Measurements from ENCODE around the gene ZFHX2.
A peak's percentile ranks its signal among the peaks of the same experiment; 100 is the strongest.
"Not testable (repeated sequence)": the region's sequence is repeated elsewhere in the genome, so short reads cannot be mapped to it uniquely, and the experiment has no call there.

ZFHX2 gene

DNA sequence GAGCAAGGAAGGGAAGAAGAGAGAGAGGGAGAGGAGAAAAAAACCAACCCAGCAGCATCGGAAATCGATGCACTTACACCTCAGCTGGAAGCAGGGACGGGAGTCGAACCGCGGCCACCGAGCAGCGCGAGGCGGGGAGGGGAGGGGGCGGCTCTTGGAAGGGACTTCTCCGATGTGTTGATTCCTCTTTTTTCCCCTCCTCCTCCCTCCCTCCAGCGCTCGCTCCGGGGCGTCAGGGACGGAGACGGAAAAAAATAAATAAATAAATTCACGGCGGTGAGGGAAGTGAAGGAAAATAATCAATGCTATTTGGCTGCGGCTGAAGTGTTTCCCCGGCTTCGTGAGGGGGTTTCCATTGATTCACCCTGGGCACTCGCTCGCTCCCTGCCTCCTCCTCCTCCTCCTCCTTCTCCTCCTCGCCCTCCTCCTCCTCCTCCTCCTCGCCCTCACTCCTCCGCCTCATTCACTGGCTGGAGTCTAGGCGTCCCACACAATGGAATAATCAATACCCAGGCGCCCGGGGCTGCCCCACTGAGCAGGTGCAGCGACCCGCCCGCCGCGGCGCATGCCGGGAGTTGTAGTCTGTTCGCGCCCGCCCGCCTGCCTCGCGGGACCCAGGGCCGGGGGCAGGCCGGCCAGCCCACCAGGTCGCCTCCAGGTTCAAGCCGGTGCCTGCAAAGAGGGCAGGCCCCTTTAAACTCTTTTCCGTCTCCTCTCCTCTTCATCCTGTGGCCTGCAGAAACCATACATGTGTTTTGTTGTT, at the start of gene ZFHX2:
ZFHX2 (minus strand) TSS at position 500 of the 763 bp plus-strand sequence. CDS start 16,440 bp downstream, outside the sequence.
- peak; percentile 88 for DNase-seq

DNA sequence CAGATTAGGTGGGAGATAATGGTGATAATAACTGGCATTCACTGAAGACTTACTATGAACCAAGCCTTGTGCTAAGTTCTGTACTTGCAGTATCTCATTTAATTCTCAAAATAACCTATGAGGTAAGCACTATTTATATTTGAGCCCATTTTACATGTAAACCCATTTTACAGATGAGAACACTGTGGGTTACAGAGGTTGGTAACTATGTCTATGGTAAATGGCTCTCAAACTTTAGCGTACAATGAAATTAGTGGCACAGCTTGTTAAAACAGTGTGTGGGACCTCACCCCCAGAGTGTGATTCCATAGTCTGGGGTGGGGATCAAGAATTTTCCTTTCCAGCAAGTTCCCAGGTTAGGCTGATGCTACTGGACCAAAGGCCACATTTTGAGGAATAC, 49.2 kb upstream of the ZFHX2 start:
- no peak for DNase-seq

DNA sequence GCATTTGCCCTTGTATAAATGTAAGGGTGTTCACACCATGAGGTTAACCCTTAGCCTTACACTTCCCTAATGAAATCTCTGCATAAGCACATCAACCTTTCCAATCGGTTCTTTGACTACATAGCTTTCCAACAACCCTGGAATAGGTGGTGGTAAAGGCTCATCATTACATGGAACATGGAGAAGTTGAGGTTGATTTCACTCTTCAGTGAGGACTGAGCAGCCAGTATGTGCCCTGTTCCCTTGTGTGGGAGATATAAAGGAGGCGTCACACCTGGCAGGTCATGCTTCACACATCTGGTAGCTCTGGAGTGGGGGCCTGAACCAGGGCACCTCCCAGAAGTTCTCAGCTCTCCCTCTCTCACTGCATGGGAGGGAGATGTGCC, 48.8 kb upstream of the ZFHX2 start:
- no peak for DNase-seq

DNA sequence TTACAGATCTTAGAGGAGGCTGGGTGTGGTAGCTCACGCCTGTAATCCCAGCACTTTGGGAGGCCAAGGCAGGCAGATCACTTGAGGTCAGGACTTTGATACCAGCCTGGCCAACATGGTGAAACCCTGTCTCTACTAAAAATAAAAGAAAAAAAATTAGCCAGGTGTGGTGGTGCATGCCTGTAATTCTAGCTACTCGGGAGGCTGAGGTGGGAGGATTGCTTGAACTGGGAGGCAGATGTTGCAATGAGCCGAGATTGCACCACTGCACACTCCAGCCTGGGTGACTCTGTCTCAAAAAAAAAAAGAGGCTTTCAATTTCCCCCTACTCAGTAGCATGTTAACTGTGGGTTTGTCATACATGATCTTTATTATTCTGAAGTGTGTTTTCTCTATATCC, 42.6 kb upstream of the ZFHX2 start:
- not testable (repeated sequence) for DNase-seq

DNA sequence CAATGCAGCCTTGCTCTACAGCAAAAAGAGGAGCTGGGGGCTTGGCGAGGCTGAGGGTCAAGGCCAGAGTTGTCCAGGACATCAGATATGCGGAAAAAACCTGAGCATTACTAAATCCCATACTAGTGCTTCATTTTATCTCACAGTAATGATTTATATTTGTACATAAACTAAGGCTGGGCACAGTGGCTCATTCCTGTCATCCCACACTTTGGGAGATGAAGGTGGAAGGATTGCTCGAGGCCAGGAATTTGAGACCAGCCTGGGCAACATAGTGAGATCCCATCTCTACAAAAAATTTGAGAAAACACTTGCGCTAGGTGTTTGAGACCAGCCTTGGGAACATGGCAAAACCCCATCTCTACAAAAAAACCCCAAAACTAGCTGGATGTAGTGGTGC, 38.6 kb upstream of the ZFHX2 start:
- no peak for DNase-seq

DNA sequence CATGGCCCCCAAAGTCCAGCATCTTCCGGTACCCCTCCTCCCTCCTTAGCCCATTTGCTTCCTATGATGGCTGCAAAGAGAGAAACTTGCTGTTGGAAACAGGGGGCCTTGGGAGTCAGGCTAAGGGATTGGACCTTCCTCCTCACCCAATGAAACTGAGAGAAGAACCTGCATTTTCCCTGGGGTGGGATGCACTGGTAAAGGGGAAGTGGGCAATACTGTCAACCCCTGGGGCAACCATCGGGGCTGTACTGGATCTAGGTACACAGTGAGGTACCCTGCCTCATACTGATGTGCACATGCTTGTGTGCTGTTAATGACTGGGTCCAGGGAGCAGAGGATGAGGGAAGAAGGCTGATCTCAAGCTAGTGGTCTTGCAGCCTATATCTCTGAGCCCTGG, 38.0 kb upstream of the ZFHX2 start:
- DNase-seq: no peak

DNA sequence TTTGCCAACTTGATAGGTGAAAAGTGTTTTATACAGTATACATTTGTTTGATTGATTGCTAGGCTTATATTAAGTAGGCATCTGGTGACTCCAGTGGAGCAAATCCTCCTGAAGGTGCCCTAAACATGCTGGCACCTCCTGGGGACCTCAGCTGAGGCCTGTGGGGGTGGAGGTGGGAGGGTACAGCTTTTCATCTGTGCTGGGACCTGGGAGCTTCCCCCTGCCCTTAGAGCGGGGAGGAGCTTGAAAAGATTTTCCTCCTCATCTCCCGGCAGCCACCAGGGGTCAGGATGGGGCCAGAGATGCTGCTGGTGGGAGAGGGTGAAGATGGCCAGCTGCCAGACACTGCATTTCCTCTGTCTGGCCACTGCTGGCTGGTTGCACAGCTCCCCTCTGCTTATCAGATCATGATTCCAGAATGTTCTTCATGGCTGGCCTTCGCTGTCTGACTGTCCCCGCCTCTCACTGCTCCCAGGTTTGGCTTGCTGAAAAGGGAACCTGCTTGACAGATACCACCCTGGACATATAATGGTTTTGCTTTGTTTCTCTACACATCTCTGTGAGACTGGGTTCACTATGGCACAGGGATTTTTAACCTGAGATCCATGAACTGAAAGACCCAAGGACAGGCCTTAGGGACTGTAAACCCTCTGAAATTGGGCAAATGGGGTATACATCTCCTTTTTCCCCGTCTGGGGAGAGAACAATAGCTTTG, 37.5 kb upstream of the ZFHX2 start:
- peak; percentile 82 for DNase-seq

DNA sequence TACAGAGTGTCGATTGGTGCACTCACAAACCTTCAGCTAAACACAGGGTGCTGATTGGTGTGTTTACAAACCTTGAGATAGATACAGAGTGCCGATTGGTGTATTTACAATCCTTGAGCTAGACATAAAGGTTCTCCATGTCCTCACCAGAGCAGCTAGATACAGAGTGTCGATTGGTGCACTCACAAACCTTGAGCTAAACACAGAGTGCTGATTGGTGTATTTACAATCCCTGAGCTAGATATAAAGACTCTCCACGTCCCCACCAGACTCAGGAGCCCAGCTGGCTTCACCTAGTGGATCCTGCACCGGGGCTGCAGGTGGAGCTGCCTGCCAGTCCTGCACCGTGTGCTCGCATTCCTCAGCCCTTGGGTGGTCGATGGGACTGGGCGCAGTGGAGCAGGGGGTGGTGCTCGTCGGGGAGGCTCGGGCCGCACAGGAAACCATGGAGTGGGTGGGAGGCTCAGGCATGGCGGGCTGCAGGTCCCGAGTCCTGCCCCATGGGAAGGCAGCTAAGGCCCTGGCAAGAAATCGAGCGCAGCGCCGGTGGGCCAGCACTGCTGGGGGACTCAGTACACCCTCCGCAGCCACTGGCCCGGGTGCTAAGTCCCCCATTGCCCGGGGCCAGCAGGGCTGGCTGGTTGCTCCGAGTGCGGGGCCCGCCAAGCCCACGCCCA, 33.1 kb upstream of the ZFHX2 start:
- DNase-seq: not testable (repeated sequence)

DNA sequence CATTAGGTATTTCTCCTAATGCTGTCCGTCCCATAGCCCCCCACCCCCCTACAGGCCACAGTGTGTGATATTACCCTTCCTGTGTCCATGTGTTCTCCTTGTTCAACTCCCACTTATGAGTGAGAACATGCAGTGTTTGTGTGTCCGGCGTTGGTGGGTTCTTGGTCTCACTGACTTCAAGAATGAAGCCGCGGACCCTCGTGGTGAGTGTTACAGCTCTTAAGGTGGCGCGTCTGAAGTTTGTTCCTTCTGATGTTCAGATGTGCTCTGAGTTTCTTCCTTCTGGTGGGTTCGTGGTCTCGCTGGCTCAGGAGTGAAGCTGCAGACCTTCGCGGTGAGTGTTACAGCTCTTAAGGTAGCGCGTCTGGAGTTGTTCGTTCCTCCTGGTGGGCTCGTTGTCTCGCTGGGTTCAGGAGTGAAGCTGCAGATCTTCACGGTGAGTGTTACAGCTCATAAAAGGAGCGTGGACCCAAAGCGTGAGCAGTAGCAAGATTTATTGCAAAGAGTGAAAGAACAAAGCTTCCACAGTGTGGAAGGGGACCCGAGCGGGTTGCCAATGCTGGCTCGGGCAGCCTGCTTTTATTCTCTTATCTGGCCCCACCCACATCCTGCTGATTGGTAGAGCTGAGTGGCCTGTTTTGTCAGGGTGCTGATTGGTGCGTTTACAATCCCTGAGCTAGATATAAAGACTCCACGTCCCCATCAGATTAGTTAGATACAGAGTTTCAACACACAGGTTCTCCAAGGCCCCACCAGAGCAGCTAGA, 32.4 kb upstream of the ZFHX2 start:
- DNase-seq: not testable (repeated sequence)

DNA sequence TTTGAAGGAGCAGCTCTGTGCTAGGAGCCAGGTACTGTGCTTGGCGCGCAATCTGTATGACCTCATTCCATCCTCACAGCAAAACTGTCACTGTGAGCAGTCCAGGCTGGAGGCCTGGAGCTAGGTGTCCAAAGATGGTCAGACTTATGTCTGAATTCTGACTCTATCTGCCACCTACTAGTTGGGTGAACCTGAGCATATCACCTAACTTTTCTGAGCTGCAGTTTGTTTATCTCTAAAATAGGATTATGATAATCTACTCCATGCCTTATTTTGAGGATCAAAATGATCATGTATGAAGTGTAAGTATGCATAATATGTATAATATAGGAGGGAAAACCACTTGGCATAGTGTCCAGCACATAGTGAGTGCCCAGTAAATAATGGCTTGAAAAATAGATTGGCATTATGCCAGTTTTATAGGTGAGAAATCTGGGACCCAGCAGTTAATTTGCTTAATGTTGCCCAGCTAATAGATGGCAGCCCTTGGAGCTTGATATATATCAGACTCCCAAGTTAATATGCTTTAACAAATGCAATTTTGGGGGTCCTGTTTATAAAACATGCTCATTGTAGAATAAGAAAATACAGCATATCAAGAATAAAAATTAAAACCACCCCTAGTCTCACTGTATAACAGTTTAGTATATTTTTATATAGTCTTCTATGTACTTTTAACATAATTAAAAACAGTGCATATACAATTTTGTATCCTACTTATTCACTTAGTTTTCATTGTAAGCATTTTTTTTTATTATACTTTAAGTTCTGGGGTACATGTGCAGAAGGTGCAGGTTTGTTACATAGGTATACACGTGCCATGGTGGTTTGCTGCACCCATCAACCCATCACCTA, 31.6 kb upstream of the ZFHX2 start:
- DNase-seq: no peak

DNA sequence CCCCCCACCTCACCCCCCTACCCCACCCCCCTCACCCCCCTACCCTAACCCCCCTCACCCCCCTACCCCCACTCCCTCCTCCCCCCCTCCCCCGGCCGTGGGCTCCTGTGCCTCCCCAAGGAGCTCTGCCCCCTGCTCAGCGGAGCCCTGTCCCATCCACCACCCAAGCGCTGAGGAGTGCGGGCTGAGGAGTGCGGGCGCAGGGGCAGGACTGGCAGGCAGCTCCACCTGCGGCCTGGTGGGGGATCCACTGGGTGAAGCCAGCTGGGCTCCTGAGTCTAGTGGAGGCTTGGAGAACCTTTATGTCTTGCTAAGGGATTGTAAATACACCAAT, 29.4 kb upstream of the ZFHX2 start:
- no peak for DNase-seq

DNA sequence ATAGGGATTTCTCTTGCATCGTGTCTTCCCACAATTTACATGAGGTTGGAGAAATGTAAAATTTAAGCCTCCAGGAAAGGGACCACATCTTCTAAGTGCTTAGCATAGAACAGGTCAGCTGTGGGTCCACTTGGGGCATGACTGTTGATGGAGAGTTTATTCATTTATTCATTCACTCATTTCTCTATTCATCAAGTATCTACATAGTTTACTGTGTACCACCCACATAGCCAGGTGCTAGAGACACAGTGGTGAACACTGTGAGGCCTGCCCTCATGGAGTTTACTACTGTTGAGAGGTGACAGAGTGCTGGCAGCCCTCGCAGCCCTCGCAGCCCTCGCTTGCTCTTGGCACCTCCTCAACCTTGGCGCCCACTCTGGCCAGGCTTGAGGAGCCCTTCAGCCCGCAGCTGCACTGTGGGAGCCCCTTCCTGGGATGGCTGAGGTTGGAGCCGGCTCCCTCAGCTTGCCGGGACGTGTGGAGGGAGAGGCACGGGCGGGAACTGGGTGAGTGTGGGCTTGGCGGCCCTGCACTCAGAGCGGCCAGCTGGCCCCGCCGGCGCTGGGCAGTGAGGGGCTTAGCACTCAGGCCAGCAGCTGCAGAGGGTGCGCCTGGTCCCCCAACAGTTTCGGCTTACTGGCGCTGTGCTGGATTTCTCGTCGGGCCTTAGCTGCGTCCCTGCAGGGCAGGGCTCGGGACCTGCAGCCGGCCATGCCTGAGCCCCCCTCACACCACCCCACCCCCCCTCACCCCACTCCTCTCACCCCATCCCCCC, 28.8 kb upstream of the ZFHX2 start:
- no peak for DNase-seq

DNA sequence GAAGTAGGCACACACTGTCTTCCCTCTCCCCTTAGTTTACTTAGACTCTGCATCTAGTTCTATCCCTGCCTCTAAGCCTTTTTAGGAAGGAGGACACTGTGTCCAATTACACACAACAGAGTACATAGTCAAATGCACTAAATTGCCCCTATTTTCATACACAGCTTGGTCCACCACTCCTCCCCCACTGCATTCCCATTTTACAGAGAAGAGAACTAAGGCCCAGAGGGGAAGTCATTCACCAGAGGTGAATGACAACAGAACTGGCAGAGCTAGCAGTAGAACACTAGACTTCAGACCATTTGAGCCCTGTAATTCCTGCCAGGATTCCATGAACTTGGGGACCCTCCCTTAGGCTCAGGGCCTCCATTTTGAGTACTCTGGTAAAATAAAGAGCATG, 28.2 kb upstream of the ZFHX2 start:
- DNase-seq: no peak

DNA sequence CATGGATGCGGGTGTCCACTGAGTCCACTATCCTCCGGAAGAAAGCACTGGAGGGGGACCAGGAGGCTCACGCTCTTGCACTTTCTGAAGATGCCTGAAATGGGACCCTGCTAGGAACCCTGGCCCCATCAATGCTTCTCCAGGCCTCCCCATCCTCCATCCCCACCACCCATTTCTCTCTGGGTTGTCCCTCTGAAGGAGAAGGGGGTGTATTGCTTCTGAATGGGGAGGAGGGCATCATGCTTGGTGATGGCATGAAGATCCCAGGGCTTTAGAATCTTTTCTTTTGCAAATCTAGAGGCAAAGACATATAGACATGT, 27.7 kb upstream of the ZFHX2 start:
- no peak for DNase-seq

DNA sequence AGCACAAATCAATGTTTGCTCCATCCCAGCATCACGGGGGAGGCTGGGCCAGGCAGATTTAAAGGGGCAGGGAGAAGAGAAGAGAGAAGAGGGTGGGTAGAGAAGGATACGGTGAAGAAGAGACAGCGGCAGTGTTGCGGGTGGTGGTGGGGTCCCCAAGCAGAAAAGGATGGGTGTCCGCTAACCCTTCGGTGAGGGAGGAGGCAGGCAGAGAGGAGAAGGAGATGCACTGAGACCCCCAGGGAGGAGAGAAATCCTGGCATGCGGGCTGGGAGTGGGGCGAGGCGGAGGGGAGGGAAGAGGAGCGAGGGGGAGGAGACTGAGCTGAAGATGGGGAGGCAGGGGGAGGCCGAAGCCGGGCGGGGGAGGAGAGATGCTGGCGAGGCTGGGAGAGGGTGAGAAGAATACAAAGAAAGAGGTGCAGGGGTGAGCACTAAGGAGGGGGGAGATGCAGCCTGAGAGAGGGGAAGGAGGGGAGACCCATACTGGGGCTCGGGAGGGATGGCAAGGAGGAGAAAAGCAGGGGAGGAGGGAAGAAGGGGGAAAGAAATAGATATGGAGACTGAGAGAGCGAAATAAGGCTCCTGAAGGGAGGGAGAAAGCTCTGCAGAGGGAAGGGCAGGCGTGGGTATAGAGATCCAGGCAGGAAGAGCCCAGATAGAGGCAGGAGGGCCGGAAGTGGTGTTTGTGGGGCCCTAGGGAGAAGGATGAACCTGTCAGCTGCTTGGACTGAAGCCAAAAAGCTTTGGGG, 27.2 kb upstream of the ZFHX2 start, which contains the start of gene JPH4:
JPH4 (minus strand) TSS at position 231 of the 751 bp plus-strand sequence. CDS start 1,337 bp downstream, outside the sequence.
- no peak for DNase-seq

DNA sequence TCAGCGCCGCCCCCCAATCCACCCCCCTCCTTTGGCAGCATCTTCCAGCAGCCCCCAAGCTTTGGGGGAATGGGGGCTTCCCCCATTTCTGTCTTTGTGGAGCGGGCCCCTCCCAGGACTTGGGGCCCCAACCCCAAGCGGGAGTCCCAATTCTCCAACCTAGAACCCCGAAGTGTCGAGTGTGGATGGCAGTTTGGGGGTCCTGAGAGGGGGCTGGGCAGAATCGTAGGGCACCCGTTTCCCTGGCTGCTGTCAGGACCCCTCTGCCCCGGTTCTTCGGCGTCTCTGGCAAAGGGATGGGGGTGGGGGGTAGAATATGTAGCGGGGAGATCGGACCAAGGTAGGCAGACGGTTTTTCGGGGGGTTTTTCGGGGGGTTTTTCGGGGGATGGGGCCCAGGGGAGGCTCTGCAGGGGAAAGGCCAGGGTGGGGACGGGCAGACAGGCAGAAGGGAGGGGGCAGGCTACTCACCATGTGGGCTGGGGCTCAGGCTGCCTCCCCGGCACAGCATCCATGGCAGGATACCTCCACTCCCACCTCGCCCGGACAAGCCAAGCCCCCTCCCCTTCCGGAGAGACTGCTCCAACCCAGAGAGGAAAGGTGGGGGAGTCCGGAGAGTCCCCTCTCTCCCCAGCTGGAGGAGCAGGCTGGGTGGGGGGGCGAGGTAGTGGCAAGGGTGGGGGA, 26.3 kb upstream of the ZFHX2 start:
- DNase-seq: no peak

DNA sequence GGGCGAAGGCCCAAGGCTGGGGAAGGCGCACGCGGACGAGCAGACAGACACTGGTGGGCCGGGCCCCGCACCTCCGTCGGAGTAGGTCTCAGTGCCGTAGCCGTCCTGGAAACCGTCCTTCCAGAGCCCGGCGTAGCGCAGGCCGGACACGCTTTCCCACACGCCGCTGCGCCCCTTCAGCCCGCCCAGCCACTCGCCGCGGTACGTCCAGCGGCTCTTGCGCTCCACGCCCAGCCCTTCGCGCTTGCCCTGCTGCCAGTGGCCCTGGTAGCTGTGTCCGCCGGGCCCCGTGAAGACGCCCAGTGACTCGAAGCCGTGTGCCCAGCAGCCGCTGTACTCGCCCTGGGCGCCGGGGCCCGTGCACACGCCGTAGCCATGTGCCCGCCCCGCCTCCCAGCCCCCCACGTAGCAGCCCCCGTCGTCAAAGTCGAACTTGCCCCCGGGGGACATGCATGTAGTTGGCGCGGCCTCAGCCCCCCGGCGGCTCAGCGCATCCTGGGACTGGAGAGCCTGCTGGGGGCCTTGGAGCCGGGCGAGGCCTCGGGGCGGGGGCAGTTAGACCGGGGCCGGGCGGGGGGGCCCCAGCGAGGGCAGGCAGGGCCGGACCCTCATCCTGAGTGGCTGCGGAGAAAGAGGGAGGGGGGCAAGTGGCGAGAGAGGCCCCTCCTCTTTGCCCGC, 25.6 kb upstream of the ZFHX2 start:
- no peak for DNase-seq

DNA sequence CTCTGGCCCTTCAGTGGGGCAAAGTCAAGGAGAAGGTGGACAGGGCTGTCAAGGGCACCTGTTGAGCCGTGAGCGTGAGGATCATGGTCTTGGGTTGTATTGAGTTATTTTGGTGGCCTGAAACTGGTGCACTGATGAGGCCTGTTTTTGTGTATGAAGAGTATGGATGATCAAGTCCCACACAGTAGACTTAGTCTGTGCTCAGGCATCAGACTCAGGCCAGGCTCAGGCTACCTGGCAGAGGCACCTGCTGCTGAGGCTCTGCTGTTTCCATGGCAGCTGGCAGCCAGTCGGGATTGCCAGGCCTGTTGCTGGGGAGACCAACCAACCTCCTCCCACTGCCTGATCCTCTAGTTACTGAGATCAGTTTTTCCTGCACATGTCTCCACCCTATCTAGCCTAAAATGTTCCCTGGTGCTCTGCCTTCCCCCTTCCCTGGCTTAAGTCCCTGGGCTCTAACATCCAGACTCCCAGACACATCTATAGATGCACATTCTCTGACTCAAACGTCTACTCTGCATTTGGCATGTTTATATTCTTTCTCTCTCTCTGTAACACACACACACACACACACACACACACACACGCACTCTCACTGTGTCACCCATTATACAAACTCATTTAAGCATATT, 21.9 kb upstream of the ZFHX2 start:
- no peak for DNase-seq

DNA sequence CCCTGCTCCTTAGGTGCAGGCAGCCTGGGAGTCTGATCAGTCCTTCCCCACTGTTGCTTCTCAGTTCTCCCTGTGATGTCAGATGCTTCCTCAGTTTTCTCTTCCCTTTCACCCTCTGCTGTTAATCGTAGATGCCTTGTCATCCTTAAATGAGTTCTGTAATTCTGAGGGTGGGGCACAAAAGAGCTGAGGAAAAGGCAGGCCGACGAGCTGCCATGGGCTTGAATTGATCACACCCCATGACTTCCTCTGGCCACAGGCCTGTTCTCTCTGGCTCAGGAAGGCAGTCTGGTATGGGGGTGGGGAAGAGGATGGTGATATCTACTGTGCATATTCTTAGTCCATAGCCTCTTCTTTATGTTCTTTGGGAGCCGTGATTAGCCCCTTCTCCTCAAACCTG, 21.3 kb upstream of the ZFHX2 start:
- DNase-seq: no peak

Data from activated CD4-positive, alpha-beta T cell treated with anti-CD3 and anti-CD28 coated beads, Interleukin-2, Interleukin-6, amounts not matched to agents 100 ng/mL and 50 ng/mL, durations not matched to agents 16 hours and 8 hours (primary cell).